Measurements from ENCODE around the gene RNASE11. TPM values are rescaled to one million over a fixed set of nuclear protein-coding genes. Genes with fewer than 3 reads are reported as not detected.

RNASE11 gene
- total RNA-seq, 1 experiment from 2014 or later = not detected

DNA sequence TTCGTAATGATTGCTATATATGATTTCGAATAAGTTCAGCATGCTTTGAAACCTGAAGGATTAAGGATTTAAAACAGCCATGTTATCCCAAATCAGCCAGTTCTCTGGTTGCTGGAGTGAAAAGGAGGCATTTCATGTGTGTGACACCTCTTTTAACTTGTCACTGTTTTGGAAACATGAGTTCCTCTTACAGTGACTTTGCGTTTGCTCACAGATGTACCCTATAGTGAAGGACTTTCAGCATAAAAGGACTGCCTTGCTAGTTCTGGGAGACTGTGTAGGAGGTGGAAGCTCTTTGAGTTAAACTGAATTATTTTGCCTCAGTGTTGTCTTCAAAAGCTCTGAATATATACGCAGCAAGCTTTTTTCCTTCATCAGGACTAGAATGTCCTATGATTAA lies 7.6 kb downstream of the RNASE11 start:
- DNase-seq (ENCODE audit: low read depth, low spot score) = no peak
- intact Hi-C loops (cut with micrococcal nuclease) = loop anchor here (10.0 kb wide), 1 partner anchor 45 kb away; no protein-coding TSS in a partner anchor
- no peak overlapping the region for H3K27ac ChIP-seq (ENCODE audit: low read depth, low read length)
- H3K9ac ChIP-seq (ENCODE audit: low read length) = no peak overlapping the region
- H3K9me3 ChIP-seq (ENCODE audit: control insufficient read depth in 1 of 2, insufficient read depth in 1 of 2, low read depth in 1 of 2, low read length in 2 of 2) = no peaks in the 10 kb centered on the region
- no peaks in the 10 kb centered on the region for H3K36me3 ChIP-seq (ENCODE audit: control insufficient read depth in 1 of 2, insufficient read depth in 2 of 2, low read length in 2 of 2)
- no peak for TF ChIP-seq ELF1 (IDR thresholded peaks at IDR 0.05; ENCODE audit: borderline replicate concordance, low read depth)
- no peak for TF ChIP-seq FOSL1 (IDR thresholded peaks at IDR 0.05; ENCODE audit: low read depth)
- no peak for TF ChIP-seq JUND (IDR thresholded peaks at IDR 0.05)
- no peak for TF ChIP-seq YY1 (IDR thresholded peaks at IDR 0.05; ENCODE audit: extremely low read depth, insufficient replicate concordance, low read depth, low read length)
- TF ChIP-seq, protein P1, sequence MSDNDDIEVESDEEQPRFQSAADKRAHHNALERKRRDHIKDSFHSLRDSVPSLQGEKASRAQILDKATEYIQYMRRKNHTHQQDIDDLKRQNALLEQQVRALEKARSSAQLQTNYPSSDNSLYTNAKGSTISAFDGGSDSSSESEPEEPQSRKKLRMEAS (IDR thresholded peaks at IDR 0.05) = no peak
- TF ChIP-seq, protein P2, sequence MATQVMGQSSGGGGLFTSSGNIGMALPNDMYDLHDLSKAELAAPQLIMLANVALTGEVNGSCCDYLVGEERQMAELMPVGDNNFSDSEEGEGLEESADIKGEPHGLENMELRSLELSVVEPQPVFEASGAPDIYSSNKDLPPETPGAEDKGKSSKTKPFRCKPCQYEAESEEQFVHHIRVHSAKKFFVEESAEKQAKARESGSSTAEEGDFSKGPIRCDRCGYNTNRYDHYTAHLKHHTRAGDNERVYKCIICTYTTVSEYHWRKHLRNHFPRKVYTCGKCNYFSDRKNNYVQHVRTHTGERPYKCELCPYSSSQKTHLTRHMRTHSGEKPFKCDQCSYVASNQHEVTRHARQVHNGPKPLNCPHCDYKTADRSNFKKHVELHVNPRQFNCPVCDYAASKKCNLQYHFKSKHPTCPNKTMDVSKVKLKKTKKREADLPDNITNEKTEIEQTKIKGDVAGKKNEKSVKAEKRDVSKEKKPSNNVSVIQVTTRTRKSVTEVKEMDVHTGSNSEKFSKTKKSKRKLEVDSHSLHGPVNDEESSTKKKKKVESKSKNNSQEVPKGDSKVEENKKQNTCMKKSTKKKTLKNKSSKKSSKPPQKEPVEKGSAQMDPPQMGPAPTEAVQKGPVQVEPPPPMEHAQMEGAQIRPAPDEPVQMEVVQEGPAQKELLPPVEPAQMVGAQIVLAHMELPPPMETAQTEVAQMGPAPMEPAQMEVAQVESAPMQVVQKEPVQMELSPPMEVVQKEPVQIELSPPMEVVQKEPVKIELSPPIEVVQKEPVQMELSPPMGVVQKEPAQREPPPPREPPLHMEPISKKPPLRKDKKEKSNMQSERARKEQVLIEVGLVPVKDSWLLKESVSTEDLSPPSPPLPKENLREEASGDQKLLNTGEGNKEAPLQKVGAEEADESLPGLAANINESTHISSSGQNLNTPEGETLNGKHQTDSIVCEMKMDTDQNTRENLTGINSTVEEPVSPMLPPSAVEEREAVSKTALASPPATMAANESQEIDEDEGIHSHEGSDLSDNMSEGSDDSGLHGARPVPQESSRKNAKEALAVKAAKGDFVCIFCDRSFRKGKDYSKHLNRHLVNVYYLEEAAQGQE (IDR thresholded peaks at IDR 0.05; ENCODE audit: low read depth) = no peak
- RAD21 ChIA-PET (ENCODE audit: low non-redundant PET in 1 of 2, low total read pairs in 2 of 2, uncharacterized antibody in 2 of 2, unreplicated experiment in 2 of 2) = no interaction called here
- H2AFZ ChIP-seq (ENCODE audit: low read depth, low read length, poor library complexity, severe bottlenecking) = no peak overlapping the region
- CTCF ChIA-PET = no interaction called here
- H3K27me3 ChIP-seq (ENCODE audit: insufficient read depth, low read length) = peaks cover 5% of the 10 kb centered on the region; the same call in 1 of the 2 replicates
- H3K4me1 ChIP-seq (ENCODE audit: control insufficient read depth in 1 of 2, insufficient read depth in 2 of 2, low read length in 2 of 2) = no peaks in the 10 kb centered on the region
- H3K79me2 ChIP-seq (ENCODE audit: insufficient read depth, low read length) = no peaks in the 10 kb centered on the region
- no peak for ATAC-seq
- POLR2A ChIA-PET = no interaction called here
- no peaks in the 10 kb centered on the region for H4K20me1 ChIP-seq (ENCODE audit: insufficient read depth)
- H3K4me3 ChIP-seq (replicated peaks in 1 of 2; ENCODE audit: low read depth in 1 of 2, low read length in 2 of 2) = no peak overlapping the region
- BruUV-seq (replicated peaks) = no TSS peak
- no peak overlapping the region for H3K4me2 ChIP-seq (ENCODE audit: low read length)
- no peaks in the 10 kb centered on the region for H3K9me2 ChIP-seq (ENCODE audit: insufficient read depth)
